HG03571 (cell line): Measurements from ENCODE around the gene FCER1A.

Source experiments
- ATAC-seq: cut with Tn5 transposase; IDR thresholded peaks from one replicate; pipeline ENCODE4 v1.9.1; 2021; ENCODE audit not compliant: unreplicated experiment

Gene FCER1A

GRCh38 chr1:159302095-159302494 is at the start of gene FCER1A:
Gene FCER1A (plus strand): TSS chr1:159302336. CDS start chr1:159302365, 29 bp downstream.
- no peak for ATAC-seq

GRCh38 chr1:159261311-159261710 is 40.8 kb upstream of the FCER1A start:
- ATAC-seq = no peak

- ATAC-seq = no peak
These were observed 40.2 kb upstream of the FCER1A start for GRCh38 chr1:159261721-159262494.

- no peak for ATAC-seq
These were observed 35.3 kb upstream of the FCER1A start for GRCh38 chr1:159266832-159267231.

GRCh38 chr1:159274631-159275030 is 27.5 kb upstream of the FCER1A start:
- no peak for ATAC-seq

- no peak for ATAC-seq
These were observed 26.2 kb upstream of the FCER1A start for GRCh38 chr1:159275891-159276290.

- ATAC-seq = no peak
These were observed 22.4 kb upstream of the FCER1A start for GRCh38 chr1:159279773-159280172.

GRCh38 chr1:159282118-159282517 is 20.0 kb upstream of the FCER1A start:
- no peak for ATAC-seq

GRCh38 chr1:159289060-159289459 is 13.1 kb upstream of the FCER1A start:
- ATAC-seq = no peak

GRCh38 chr1:159291424-159291823 is 10.7 kb upstream of the FCER1A start:
- no peak for ATAC-seq

- ATAC-seq = no peak
These were observed 5.3 kb upstream of the FCER1A start for GRCh38 chr1:159296706-159297375.

GRCh38 chr1:159300146-159300545 is 2.0 kb upstream of the FCER1A start:
- no peak for ATAC-seq

GRCh38 chr1:159307346-159308020 is 5.3 kb downstream of the FCER1A start:
- no peak for ATAC-seq

- no peak for ATAC-seq
These were observed 9.5 kb downstream of the FCER1A start for GRCh38 chr1:159311679-159312078.

GRCh38 chr1:159315381-159315780 is 13.2 kb downstream of the FCER1A start:
- ATAC-seq = no peak

GRCh38 chr1:159318784-159319551 is 16.8 kb downstream of the FCER1A start:
- no peak for ATAC-seq

- no peak for ATAC-seq
These were observed 32.7 kb downstream of the FCER1A start for GRCh38 chr1:159334797-159335196.

GRCh38 chr1:159338018-159338417 is 35.9 kb downstream of the FCER1A start:
- ATAC-seq = no peak

GRCh38 chr1:159339536-159339935 is 37.4 kb downstream of the FCER1A start:
- no peak for ATAC-seq

- ATAC-seq = no peak
These were observed 39.6 kb downstream of the FCER1A start for GRCh38 chr1:159341736-159342135.

GRCh38 chr1:159342761-159343425 is 40.8 kb downstream of the FCER1A start:
- no peak for ATAC-seq
